Measurements from ENCODE around the gene NRSN1. TPM values are rescaled to one million over a fixed set of nuclear protein-coding genes. Genes with fewer than 3 reads are reported as not detected.

NRSN1 gene
- total and polyA plus RNA-seq, 2 of the 13 experiments (the other 11 are each of a cell fraction or from before 2014, with no cell fraction given), result not detected

GRCh38 chr6:24145690-24146131 is 19.7 kb downstream of the NRSN1 start (continued):
- TF ChIP-seq YEATS2 (CRISPR knock-in tag; IDR thresholded peaks at IDR 0.05; ENCODE audit: borderline replicate concordance) (no peak), ZNF335 (CRISPR knock-in tag; IDR thresholded peaks at IDR 0.05) (no peak), ELF4 (CRISPR knock-in tag; IDR thresholded peaks at IDR 0.05; ENCODE audit: borderline replicate concordance) (no peak), HINFP (CRISPR knock-in tag; IDR thresholded peaks at IDR 0.05; ENCODE audit: low read depth) (no peak), ZFP41 (CRISPR knock-in tag; IDR thresholded peaks at IDR 0.05; ENCODE audit: borderline replicate concordance) (no peak), MIER3 (CRISPR knock-in tag; IDR thresholded peaks at IDR 0.05; ENCODE audit: borderline replicate concordance) (no peak), HOXA5 (CRISPR knock-in tag; IDR thresholded peaks at IDR 0.05) (no peak), ZNF550 (CRISPR knock-in tag; IDR thresholded peaks at IDR 0.05; ENCODE audit: borderline replicate concordance) (no peak), ZNF484 (CRISPR knock-in tag; IDR thresholded peaks at IDR 0.05; ENCODE audit: borderline replicate concordance, low read depth) (no peak), ATF5 (CRISPR knock-in tag; IDR thresholded peaks at IDR 0.05; ENCODE audit: low read depth) (no peak), NFRKB (IDR thresholded peaks at IDR 0.05) (no peak), ZGPAT (CRISPR knock-in tag; IDR thresholded peaks at IDR 0.05) (peak; percentile 66; the same call in 1 of the 2 replicates), ZNF260 (CRISPR knock-in tag; IDR thresholded peaks at IDR 0.05; ENCODE audit: borderline replicate concordance, low read depth) (no peak), ZNF777 (CRISPR knock-in tag; IDR thresholded peaks at IDR 0.05) (no peak), POLR2AphosphoS5 (IDR thresholded peaks at IDR 0.05; ENCODE audit: low read depth, low read length) (no peak), ZNF17 (CRISPR knock-in tag; IDR thresholded peaks at IDR 0.05) (no peak), PAWR (CRISPR knock-in tag; IDR thresholded peaks at IDR 0.05; ENCODE audit: borderline replicate concordance) (no peak), MTA1 (CRISPR knock-in tag; IDR thresholded peaks at IDR 0.05; ENCODE audit: borderline replicate concordance) (0 out of 2 replicates have a peak, but pooled peaks have one; percentile 35), ZNF564 (CRISPR knock-in tag; IDR thresholded peaks at IDR 0.05) (no peak), SMAD9 (CRISPR knock-in tag; IDR thresholded peaks at IDR 0.05) (no peak)
- TF ChIP-seq, protein P1, sequence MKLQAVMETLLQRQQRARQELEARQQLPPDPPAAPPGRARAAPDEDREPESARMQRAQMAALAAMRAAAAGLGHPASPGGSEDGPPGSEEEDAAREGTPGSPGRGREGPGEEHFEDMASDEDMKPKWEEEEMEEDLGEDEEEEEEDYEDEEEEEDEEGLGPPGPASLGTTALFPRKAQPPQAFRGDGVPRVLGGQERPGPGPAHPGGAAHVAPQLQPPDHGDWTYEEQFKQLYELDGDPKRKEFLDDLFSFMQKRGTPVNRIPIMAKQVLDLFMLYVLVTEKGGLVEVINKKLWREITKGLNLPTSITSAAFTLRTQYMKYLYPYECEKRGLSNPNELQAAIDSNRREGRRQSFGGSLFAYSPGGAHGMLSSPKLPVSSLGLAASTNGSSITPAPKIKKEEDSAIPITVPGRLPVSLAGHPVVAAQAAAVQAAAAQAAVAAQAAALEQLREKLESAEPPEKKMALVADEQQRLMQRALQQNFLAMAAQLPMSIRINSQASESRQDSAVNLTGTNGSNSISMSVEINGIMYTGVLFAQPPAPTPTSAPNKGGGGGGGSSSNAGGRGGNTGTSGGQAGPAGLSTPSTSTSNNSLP (IDR thresholded peaks at IDR 0.05; ENCODE audit: low read depth, low read length), result no peak
- TF ChIP-seq, protein P2, sequence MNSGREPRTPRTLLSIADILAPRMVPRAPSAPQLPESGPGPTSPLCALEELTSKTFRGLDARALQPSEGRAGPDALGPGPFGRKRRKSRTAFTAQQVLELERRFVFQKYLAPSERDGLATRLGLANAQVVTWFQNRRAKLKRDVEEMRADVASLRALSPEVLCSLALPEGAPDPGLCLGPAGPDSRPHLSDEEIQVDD (CRISPR knock-in tag; IDR thresholded peaks at IDR 0.05; ENCODE audit: borderline replicate concordance), result no peak
